Muscle layer of colon (tissue), 2 donors: ENCODE results near the gene PARP16.

ENCODE experiments used
- H3K27ac ChIP-seq: one replicate; pipeline ENCODE4 v1.7.0; 2013; ENCODE audit warnings: low read depth, mild to moderate bottlenecking, low read length, moderate library complexity
- H3K27me3 ChIP-seq, 2 donors: one replicate each; pipeline ENCODE4 v1.7.0; 2013; ENCODE audit warnings: low read length in 2 of 2, mild to moderate bottlenecking in 2 of 2; ENCODE audit not compliant: insufficient read depth in 2 of 2, control insufficient read depth in 1 of 2
- H3K36me3 ChIP-seq: one replicate; pipeline ENCODE4 v1.7.0; 2013; ENCODE audit warnings: mild to moderate bottlenecking, low read length; ENCODE audit not compliant: insufficient read depth
- H3K4me1 ChIP-seq: one replicate; pipeline ENCODE4 v1.7.0; 2013; ENCODE audit warnings: mild to moderate bottlenecking, low read length; ENCODE audit not compliant: insufficient read depth
- H3K4me3 ChIP-seq, 2 donors: one replicate each; pipeline ENCODE4 v1.7.0; 2013; ENCODE audit warnings: low read length in 2 of 2, low read depth in 1 of 2, mild to moderate bottlenecking in 1 of 2, moderate library complexity in 1 of 2
- H3K9ac ChIP-seq: one replicate; pipeline ENCODE4 v1.7.0; 2013; ENCODE audit warnings: low read length
- H3K9me3 ChIP-seq: one replicate; pipeline ENCODE4 v1.7.0; 2013; ENCODE audit warnings: mild to moderate bottlenecking, low read length
- donor health status: abdominal sarcoma.
- donor health status: Adenocarcinoma of cecum.

The PARP16 gene

DNA sequence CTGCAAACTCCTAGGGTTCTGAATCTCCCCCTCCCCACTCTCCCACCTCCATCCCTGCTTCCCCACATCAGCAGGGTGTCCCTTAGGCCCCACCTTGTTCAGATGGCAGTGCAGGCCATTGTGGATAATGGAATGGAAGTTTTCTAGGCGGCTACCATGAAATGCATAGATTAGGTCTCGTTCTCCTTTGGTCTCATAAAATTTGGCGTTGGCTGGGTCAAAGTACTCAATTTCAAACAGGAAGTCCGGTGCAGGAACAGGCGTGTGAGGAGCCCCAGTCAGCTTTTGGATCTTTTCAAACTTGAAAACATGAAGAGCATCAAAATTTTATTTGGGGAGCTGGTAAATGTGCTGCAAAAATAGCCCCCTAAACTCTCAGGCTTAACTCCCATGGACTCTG, 20.2 kb downstream of the PARP16 start:
- Histone ChIP-seq H3K27me3 (no peaks in the 10 kb centered on the region), H3K4me3 (no peak overlapping the region), H3K27ac (peak overlapping the region; percentile 10), H3K9me3 (no peaks in the 10 kb centered on the region), H3K4me1 (peaks cover 41% of the 10 kb centered on the region), H3K9ac (no peak overlapping the region), H3K36me3 (peaks cover 14% of the 10 kb centered on the region)

DNA sequence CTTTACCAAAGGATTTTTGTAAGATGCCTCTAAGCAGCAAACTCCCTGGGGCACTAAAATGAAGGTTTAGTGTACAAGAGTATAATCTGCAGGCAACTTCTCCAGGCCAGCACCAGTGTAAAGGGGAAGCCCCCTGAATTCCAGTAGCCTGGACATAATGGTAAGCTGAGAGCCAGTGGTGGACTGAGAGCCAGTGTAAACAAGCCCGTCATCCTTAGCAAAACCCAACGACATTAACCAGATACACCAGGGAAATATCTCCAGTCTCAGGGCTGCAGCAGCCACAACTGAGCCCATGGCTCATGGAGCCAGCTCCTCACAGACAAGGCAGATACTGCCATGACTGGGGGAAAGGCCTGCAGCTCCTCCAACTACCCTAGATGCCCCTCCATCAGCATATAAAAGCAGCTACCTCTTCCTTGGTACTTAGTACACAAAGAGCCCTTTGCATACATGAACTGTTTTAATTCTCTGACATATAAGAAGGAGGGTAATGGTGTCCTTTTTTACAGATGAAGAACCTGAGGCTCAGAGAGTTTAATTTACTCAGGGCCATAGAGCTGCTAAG, 21.7 kb downstream of the PARP16 start:
- Histone ChIP-seq H3K9me3 (no peaks in the 10 kb centered on the region), H3K36me3 (peaks cover 17% of the 10 kb centered on the region)

DNA sequence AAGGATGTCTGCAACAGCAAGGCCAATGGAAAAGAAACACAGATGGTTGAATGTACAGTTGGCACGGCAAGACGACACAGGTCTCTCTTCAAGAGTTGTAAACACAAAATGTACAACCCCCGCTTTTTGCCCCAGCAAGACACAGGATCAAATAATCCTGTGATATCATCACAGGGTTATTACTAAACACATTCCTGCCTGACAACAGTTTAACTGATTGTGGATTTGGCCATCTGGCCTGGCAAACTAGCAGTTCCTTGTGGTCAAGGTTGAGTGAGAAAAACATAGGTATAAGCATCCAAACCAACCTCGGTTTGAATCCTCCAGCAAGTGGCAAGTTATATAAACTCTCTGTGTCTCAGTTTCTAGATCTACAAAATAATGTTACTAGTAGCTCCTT, 23.4 kb downstream of the PARP16 start:
- Histone ChIP-seq H3K36me3 (peaks cover 10% of the 10 kb centered on the region), H3K27me3 (no peaks in the 10 kb centered on the region), H3K4me3 (no peak overlapping the region), H3K9me3 (no peaks in the 10 kb centered on the region), H3K4me1 (peaks cover 62% of the 10 kb centered on the region), H3K27ac (no peak overlapping the region), H3K9ac (no peak overlapping the region)

More for the DNA sequence above, 21.7 kb downstream of the PARP16 start:
- Histone ChIP-seq H3K27ac (peak overlapping the region; percentile 73), H3K4me3 (no peak overlapping the region), H3K27me3 (no peaks in the 10 kb centered on the region), H3K9ac (no peak overlapping the region), H3K4me1 (peaks cover 46% of the 10 kb centered on the region)

DNA sequence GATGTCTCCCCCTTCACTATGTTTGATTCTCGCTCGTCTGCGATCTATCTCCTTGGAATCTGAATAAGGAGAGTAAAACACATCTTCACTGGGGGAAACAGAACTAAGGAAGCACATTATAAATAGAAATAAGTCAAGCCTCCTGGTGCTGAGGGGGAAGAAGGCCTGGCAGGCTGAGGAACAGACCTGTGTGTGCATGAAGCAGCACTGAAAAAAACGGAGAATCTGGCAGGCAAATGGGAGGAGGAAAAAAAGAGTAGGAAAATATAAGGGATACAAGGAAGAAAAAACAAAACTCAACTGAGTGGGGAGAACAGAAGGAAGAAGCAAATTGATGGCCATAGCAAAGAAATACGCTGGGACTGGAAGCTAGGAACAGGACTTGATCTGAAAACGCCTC, 25.7 kb downstream of the PARP16 start:
- Histone ChIP-seq H3K4me3 (no peak overlapping the region), H3K36me3 (peaks cover 10% of the 10 kb centered on the region), H3K4me1 (peaks cover 71% of the 10 kb centered on the region), H3K9me3 (no peaks in the 10 kb centered on the region), H3K27me3 (no peaks in the 10 kb centered on the region), H3K27ac (peak overlapping the region; percentile 79), H3K9ac (no peak overlapping the region)

DNA sequence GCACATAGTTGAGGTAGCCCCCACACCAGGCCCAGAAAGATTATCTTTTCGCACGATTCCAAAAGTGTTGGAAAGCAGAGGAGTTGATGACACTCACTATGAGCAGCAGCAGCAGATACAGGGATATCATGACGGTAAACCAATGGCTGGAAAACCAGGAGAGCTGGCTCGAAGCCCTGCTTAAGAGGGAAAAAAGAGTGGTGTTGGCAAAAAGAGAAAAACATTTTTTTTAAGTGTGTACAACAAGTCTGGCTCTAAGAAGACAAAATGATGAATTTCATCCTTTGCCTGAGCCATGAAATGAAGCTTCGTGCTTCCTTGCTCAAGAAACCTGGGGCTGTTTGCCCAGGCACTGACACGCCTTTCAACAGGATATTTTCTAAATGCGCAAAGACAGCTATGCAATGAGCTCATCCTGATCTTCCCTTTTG, 27.3 kb downstream of the PARP16 start:
- Histone ChIP-seq H3K4me1 (peaks cover 64% of the 10 kb centered on the region), H3K9ac (no peak overlapping the region), H3K4me3 (peak overlapping the region in 1 of 2 donors; percentile 7), H3K36me3 (peaks cover 10% of the 10 kb centered on the region), H3K27me3 (no peaks in the 10 kb centered on the region), H3K27ac (peak overlapping the region; percentile 79), H3K9me3 (no peaks in the 10 kb centered on the region)

DNA sequence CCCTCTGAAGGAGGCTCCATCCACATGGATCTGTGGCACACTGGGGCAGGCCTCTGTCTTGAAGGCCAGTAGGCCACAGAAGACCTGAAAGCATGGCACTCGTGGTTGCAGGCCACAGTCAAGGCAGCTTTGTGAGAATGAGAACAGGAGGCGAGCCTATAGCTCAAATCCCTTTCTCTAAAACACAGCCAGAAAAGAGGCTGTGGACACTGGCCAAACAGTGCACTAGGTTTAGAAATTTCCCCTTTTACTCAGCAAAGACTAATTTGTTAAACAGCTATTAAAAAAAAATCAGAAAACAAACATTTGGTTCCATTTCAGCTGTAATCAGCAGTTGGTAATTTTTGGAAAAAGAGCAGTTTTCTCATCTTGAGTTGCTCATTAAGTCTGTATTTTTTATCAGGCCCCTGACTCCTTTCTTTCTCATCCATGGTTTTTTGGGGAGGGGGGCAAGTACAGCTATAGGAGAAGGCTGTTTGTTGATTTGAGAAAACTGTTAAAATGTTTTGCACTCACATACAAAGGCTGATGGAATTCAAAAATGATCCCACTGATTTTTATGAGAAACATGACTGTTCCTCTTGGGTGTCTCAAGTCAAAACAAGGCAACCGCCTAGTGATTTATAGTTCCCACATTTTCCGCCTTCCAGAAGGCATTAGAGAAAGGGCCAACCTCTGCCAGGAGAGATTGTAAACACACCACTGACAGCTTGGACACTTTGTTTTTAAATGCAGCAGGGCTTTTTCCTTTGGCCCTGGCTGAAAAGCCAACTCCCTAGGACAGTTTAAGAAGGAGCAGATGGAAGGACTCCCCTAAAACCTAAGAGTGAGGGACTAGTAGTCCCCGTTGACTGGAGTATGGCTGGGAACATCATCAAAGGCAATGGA, 28.1 kb downstream of the PARP16 start:
- H3K27ac ChIP-seq: peak overlapping the region; percentile 79
- H3K9ac ChIP-seq: no peak overlapping the region
- H3K9me3 ChIP-seq: no peaks in the 10 kb centered on the region
- H3K4me3 ChIP-seq: peak overlapping the region in 1 of 2 donors; percentile 7
- peaks cover 10% of the 10 kb centered on the region for H3K36me3 ChIP-seq
- peaks cover 66% of the 10 kb centered on the region for H3K4me1 ChIP-seq
- H3K27me3 ChIP-seq: no peaks in the 10 kb centered on the region

DNA sequence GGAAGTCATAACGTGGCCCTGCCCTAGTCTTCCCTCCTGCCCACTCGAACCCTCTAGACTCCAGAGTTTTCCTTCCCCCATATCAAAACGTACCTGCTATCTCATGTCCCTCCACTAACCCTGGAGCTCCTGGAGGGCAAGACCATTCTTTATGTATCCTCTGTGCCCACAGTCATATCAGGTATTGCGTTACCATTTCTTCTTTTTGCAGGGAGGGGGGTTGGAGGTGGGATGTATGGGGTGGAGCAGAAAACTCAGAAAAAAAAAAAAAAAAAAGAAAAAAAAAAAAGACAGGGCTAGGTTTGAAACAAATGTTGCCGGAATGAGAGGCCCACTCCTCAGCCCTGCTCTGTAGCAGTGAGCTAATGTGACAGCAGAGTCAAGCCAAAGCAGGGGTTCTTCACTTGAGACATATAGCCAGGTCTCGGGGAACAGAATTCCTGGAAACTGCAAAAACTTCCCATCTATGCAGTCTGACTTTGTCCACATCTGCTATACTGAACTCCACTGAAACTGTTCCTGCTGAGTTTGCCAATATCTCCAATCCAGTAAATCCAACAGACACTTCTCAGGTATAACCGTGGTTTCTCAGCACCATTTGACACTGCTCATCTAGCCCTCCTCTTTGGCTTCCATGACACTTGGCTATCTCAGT, 31.1 kb downstream of the PARP16 start:
- Histone ChIP-seq H3K4me1 (peaks cover 62% of the 10 kb centered on the region), H3K9ac (no peak overlapping the region), H3K4me3 (no peak overlapping the region), H3K27ac (no peak overlapping the region), H3K9me3 (no peaks in the 10 kb centered on the region), H3K27me3 (no peaks in the 10 kb centered on the region), H3K36me3 (peaks cover 8% of the 10 kb centered on the region)

DNA sequence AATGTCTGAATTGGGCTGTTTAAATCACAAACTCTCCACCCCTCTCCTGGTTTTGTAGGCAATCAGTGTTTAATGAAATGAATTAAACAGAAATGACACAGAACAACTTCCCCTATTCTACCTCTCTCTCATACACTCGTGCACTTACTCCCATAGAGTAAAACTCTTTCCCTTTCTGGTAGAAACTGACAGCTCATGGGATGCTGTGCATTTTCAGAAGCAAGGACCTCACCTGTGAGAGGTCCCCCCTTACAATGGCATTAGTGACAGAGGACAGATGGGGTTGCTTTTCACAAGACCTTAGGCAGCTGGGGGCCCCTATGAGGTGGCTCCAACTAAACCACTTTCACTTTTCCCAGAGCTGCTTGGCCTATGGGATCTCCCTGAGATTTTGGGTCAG, 31.9 kb downstream of the PARP16 start:
- H3K27me3 ChIP-seq: no peaks in the 10 kb centered on the region
- H3K9me3 ChIP-seq: no peaks in the 10 kb centered on the region
- H3K9ac ChIP-seq: no peak overlapping the region
- peak overlapping the region; percentile 56 for H3K27ac ChIP-seq
- H3K4me1 ChIP-seq: peaks cover 56% of the 10 kb centered on the region
- no peaks in the 10 kb centered on the region for H3K36me3 ChIP-seq
- peak overlapping the region in 1 of 2 donors; percentile 10 for H3K4me3 ChIP-seq

DNA sequence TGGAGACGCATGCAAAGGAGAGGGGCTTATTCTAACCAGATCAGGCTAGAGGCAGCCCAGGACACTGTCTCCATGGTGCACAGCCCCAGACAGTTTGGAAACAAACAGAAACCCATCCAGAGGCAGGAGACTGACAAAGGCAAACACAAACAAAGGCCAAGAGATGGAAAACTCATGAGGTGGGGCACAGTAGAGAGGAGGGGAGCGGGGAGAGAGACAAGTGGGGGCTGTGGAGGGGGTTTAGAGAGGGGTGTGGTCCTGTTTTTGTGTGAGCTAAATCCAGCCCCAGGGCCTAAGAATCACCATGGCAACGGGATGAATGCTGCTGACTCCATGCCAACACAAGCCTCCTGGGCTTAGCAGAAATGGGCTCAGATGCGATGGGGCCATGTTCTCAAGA, 32.3 kb downstream of the PARP16 start:
- Histone ChIP-seq H3K36me3 (no peaks in the 10 kb centered on the region), H3K9me3 (no peaks in the 10 kb centered on the region), H3K4me3 (peak overlapping the region in 1 of 2 donors; percentile 10), H3K27me3 (no peaks in the 10 kb centered on the region), H3K4me1 (peaks cover 56% of the 10 kb centered on the region), H3K27ac (peak overlapping the region; percentile 56), H3K9ac (no peak overlapping the region)

DNA sequence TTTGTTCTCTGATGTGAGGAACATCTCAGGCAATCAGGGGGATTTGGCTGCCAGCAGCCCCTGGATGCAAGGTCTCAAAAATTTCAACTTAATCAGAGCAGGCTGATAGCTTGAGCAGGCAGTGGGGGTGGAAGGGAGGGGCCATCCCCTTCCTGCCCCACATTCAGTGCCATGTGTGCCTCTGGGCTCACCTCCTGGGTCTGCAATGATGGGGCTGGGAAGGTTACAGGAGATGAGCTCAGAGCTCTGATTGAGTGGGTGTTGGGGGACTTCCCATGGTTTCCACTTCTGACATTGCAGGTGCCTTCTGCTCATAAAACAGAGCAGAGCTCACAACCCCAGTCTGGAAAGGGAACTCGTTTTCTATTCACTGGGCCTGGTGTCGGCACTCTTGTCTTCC, 37.0 kb downstream of the PARP16 start:
- no peaks in the 10 kb centered on the region for H3K27me3 ChIP-seq
- H3K36me3 ChIP-seq: no peaks in the 10 kb centered on the region
- H3K9me3 ChIP-seq: no peaks in the 10 kb centered on the region
- peaks cover 49% of the 10 kb centered on the region for H3K4me1 ChIP-seq
- no peak overlapping the region for H3K9ac ChIP-seq
- H3K4me3 ChIP-seq: no peak overlapping the region
- no peak overlapping the region for H3K27ac ChIP-seq

DNA sequence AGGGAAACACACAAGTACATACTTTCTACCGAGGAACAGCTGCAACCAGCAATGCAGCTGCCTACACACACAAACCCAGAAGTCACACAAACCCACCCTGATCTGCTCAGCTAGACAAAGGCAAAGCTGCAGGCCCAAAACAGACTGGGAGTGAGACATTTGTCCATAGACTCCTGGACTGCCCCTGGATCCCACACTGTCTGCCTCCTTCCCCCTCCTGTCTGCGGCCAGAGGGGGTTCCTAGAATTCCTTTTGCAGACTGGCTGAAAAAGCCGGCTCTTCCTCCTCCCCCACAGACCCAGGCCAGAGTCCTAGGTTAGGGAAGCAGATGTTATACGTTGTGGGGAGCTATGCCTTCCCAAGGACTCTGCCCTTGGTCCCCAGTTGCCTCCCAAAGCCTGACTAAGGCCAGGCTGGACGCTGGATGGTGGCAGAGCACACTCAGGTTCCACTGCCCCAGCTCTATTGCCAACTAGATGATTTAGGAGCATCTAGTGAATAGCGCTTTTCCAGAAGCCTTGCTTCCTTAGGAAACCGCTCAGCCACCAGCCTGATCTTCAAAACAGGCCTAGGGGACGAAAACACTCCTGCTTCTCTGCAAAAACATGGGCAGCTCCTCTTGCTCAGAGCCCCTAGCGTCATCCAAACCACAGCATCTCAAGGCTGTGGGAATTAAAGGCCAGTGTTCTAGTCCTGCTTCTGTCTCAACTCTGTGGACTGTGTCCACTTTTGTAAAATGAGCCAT, 38.0 kb downstream of the PARP16 start:
- no peak overlapping the region for H3K9ac ChIP-seq
- no peaks in the 10 kb centered on the region for H3K27me3 ChIP-seq
- no peak overlapping the region for H3K4me3 ChIP-seq
- H3K9me3 ChIP-seq: no peaks in the 10 kb centered on the region
- H3K27ac ChIP-seq: no peak overlapping the region
- no peaks in the 10 kb centered on the region for H3K36me3 ChIP-seq
- peaks cover 42% of the 10 kb centered on the region for H3K4me1 ChIP-seq
